Keratinocyte (primary cell): ENCODE data around the gene OVAAL. TPM values are rescaled to one million over a fixed set of nuclear protein-coding genes. Genes with fewer than 3 reads are reported as not detected.

Experiments used
- DNase-seq: peaks from one replicate; pipeline ENCODE4 v3.0.0-alpha.2; 2011; ENCODE audit warnings: low read depth, missing footprints, low spot score
- FAIRE-seq: peaks from 2 replicates; lab custom pipeline; 2011; peaks lifted over from hg19 to GRCh38; lab: Jason Lieb, UNC
- H2AFZ ChIP-seq: 2 replicates; pipeline ENCODE4 v1.6.0; 2012; ENCODE audit warnings: low read length, control low read depth, inconsistent platforms; ENCODE audit not compliant: control insufficient read depth
- H3K27ac ChIP-seq: 2 replicates; pipeline ENCODE4 v1.5.1; 2011; ENCODE audit warnings: low read length; ENCODE audit not compliant: control insufficient read depth, insufficient read depth
- H3K27me3 ChIP-seq: 3 replicates; pipeline ENCODE4 v1.6.0; 2011; ENCODE audit warnings: low read length; ENCODE audit not compliant: control insufficient read depth, insufficient read depth; ENCODE audit errors: extremely low read depth
- H3K36me3 ChIP-seq, 2 experiments: 2 replicates in 1 of 2; 3 replicates in 1 of 2; pipeline ENCODE4 v1.5.1; 2011; ENCODE audit warnings: low read length in 2 of 2, mild to moderate bottlenecking in 1 of 2; ENCODE audit not compliant: control insufficient read depth in 2 of 2, insufficient read depth in 2 of 2; ENCODE audit errors: extremely low read depth in 1 of 2
- H3K4me1 ChIP-seq: 3 replicates; pipeline ENCODE4 v1.5.1; 2011; ENCODE audit warnings: low read length; ENCODE audit not compliant: control insufficient read depth, insufficient read depth; ENCODE audit errors: extremely low read depth
- H3K4me2 ChIP-seq: 3 replicates; pipeline ENCODE4 v1.6.0; 2011; ENCODE audit warnings: low read depth, low read length; ENCODE audit not compliant: control insufficient read depth, insufficient read depth; ENCODE audit errors: extremely low read depth
- H3K4me3 ChIP-seq, 3 experiments: fragments of 200-600 bp in 1 of 3; sonication (generic) in 1 of 3; 2 replicates in 2 of 3; 3 replicates in 1 of 3; pipeline ENCODE4 v1.5.1; 2011 to 2016; ENCODE audit warnings: low read length in 3 of 3, mild to moderate bottlenecking in 3 of 3, control low read depth in 2 of 3, inconsistent platforms in 1 of 3, low read depth in 1 of 3, mixed read lengths in 1 of 3, mixed run types in 1 of 3, moderate library complexity in 1 of 3; ENCODE audit not compliant: control insufficient read depth in 2 of 3, insufficient read depth in 2 of 3; ENCODE audit errors: extremely low read depth in 1 of 3
- H3K79me2 ChIP-seq: 2 replicates; pipeline ENCODE4 v1.6.0; 2012; ENCODE audit warnings: low read length; ENCODE audit not compliant: control insufficient read depth, insufficient read depth
- H3K9ac ChIP-seq: 3 replicates; pipeline ENCODE4 v1.6.0; 2011; ENCODE audit warnings: low read length; ENCODE audit not compliant: control insufficient read depth, insufficient read depth; ENCODE audit errors: extremely low read depth
- H3K9me1 ChIP-seq: 3 replicates; pipeline ENCODE4 v1.6.0; 2011; ENCODE audit warnings: low read length; ENCODE audit not compliant: control insufficient read depth, insufficient read depth; ENCODE audit errors: extremely low read depth
- H3K9me3 ChIP-seq: 2 replicates; pipeline ENCODE4 v1.5.1; 2012; ENCODE audit warnings: low read depth, low read length; ENCODE audit not compliant: control insufficient read depth
- H4K20me1 ChIP-seq: 3 replicates; pipeline ENCODE4 v1.6.0; 2011; ENCODE audit warnings: low read length; ENCODE audit not compliant: control insufficient read depth, insufficient read depth; ENCODE audit errors: extremely low read depth
- CTCF ChIP-seq, 3 experiments: IDR thresholded peaks in 1 of 3; conservative IDR thresholded peaks in 1 of 3; optimal IDR thresholded peaks in 1 of 3; 2 replicates in 2 of 3; 3 replicates in 1 of 3; pipeline versions ENCODE3 to v1.5.1; 2011; ENCODE audit warnings: low read length in 3 of 3, mild to moderate bottlenecking in 3 of 3, moderate library complexity in 2 of 3, control low read depth in 1 of 3, inconsistent platforms in 1 of 3; ENCODE audit not compliant: insufficient read depth in 2 of 3; ENCODE audit errors: extremely low read depth in 1 of 3
- EZH2 ChIP-seq: IDR thresholded peaks from one replicate; pipeline ENCODE4 v1.6.1; 2012; ENCODE audit warnings: inconsistent platforms, mild to moderate bottlenecking, low read length, moderate library complexity
- dilution Hi-C: fragments of 300-500 bp; cut with MboI; formaldehyde crosslinking; loops from one replicate; pipeline ENCODE4 v1.7.0; 2020; ENCODE audit warnings: low sequenced_read_pairs; ENCODE audit not compliant: extremely low pct_ligation_motif_present
- polyA plus RNA-seq, 5 experiments: library from polyadenylated mRNA; depleted of rRNA in 3 of 5; stranded (reverse) in 3 of 5; stranded (forward) in 1 of 5; unstranded in 1 of 5; fragments of >200 nt; gene quantifications; 1 replicate in 1 of 5; 2 replicates in 3 of 5; 3 replicates in 1 of 5; pipeline versions ENCODE4 v1.2.1 to v1.2.3, GENCODE V29; 2011 to 2012; ENCODE audit warnings: missing spikeins in 2 of 5, low read depth in 1 of 5, low replicate concordance in 1 of 5

OVAAL gene
- polyA plus RNA-seq, 1 donor (not counting 4 experiments of a cell fraction or from before 2014, with no cell fraction given): not detected

- dilution Hi-C loops: no loop called here
- H3K4me2 ChIP-seq: no peak overlapping the region
- H3K27me3 ChIP-seq: no peaks in the 10 kb centered on the region
- no peaks in the 10 kb centered on the region for H4K20me1 ChIP-seq
- no peak for DNase-seq
- no peak overlapping the region for H3K27ac ChIP-seq
- no peaks in the 10 kb centered on the region for H3K79me2 ChIP-seq
- no peak overlapping the region for H2AFZ ChIP-seq
- peaks cover 11% of the 10 kb centered on the region for H3K4me1 ChIP-seq
- H3K9me1 ChIP-seq: no peaks in the 10 kb centered on the region
- no peaks in the 10 kb centered on the region for H3K9me3 ChIP-seq
- H3K4me3 ChIP-seq: no peak overlapping the region
- no peak for FAIRE-seq
- H3K36me3 ChIP-seq: no peaks in the 10 kb centered on the region
- no peak overlapping the region for H3K9ac ChIP-seq
- no peak for TF ChIP-seq CTCF (optimal IDR thresholded peaks at IDR 0.05 in 1 of 3, IDR thresholded peaks at IDR 0.05 in 1 of 3, conservative IDR thresholded peaks at IDR 0.05 in 1 of 3; ENCODE audit: extremely low read depth in 1 of 3, insufficient read depth in 2 of 3, low read length in 3 of 3)
- TF ChIP-seq EZH2: no peak
These were observed 25.9 kb upstream of the OVAAL start for GRCh38 chr1:180532854-180533253.

- Histone ChIP-seq H3K4me1 (peaks cover 11% of the 10 kb centered on the region), H3K4me3 (no peak overlapping the region), H3K27me3 (no peaks in the 10 kb centered on the region), H2AFZ (no peak overlapping the region), H3K9ac (no peak overlapping the region), H3K27ac (no peak overlapping the region), H3K9me3 (no peaks in the 10 kb centered on the region), H4K20me1 (no peaks in the 10 kb centered on the region), H3K36me3 (no peaks in the 10 kb centered on the region), H3K9me1 (no peaks in the 10 kb centered on the region), H3K4me2 (no peak overlapping the region), H3K79me2 (no peaks in the 10 kb centered on the region)
- no peak for TF ChIP-seq EZH2
- peak; percentile 81 to 93 (median 84) for TF ChIP-seq CTCF (optimal IDR thresholded peaks at IDR 0.05 in 1 of 3, IDR thresholded peaks at IDR 0.05 in 1 of 3, conservative IDR thresholded peaks at IDR 0.05 in 1 of 3; ENCODE audit: extremely low read depth in 1 of 3, insufficient read depth in 2 of 3, low read length in 3 of 3)
- dilution Hi-C loops: no loop called here
- DNase-seq (no peak), FAIRE-seq (no peak)
These were observed 25.3 kb upstream of the OVAAL start for GRCh38 chr1:180533266-180533987.
